H9 (cell line): ENCODE results near the gene ESRRA. TPM values are rescaled to one million over a fixed set of nuclear protein-coding genes. Genes with fewer than 3 reads are reported as not detected.

Experiments used
- DNase-seq: peaks from one replicate; pipeline ENCODE4 v3.0.0-alpha.2; 2017
- H2AFZ ChIP-seq: one replicate; pipeline ENCODE4 v1.6.1; 2013; ENCODE audit warnings: mild to moderate bottlenecking, low read length, control low read depth, moderate library complexity
- H2AK5ac ChIP-seq: 2 replicates; pipeline ENCODE4 v1.6.1; 2013; ENCODE audit warnings: low read length, control low read depth, mixed read lengths; ENCODE audit not compliant: insufficient read length
- H2BK120ac ChIP-seq: one replicate; pipeline ENCODE4 v1.6.1; 2013; ENCODE audit warnings: low read depth, mild to moderate bottlenecking, low read length, control low read depth, inconsistent platforms; ENCODE audit not compliant: poor library complexity, severe bottlenecking
- H2BK12ac ChIP-seq: 2 replicates; pipeline ENCODE4 v1.6.1; 2013; ENCODE audit warnings: low read length, control low read depth, mixed read lengths, low read depth; ENCODE audit not compliant: insufficient read length
- H2BK15ac ChIP-seq: 2 replicates; pipeline ENCODE4 v1.6.1; 2013; ENCODE audit warnings: low read depth, low read length, control low read depth
- H2BK20ac ChIP-seq: one replicate; pipeline ENCODE4 v1.6.1; 2013; ENCODE audit warnings: low read depth, mild to moderate bottlenecking, low read length, control low read depth, inconsistent platforms; ENCODE audit not compliant: poor library complexity, severe bottlenecking
- H2BK5ac ChIP-seq: 2 replicates; pipeline ENCODE4 v1.6.1; 2013; ENCODE audit warnings: low read length, control low read depth, mixed read lengths; ENCODE audit not compliant: insufficient read length
- H3K14ac ChIP-seq: 2 replicates; pipeline ENCODE4 v1.6.1; 2013; ENCODE audit warnings: low read length, control low read depth; ENCODE audit not compliant: insufficient read depth
- H3K18ac ChIP-seq: 2 replicates; pipeline ENCODE4 v1.6.1; 2013; ENCODE audit warnings: low read depth, mild to moderate bottlenecking, mixed read lengths, low read length, control low read depth; ENCODE audit not compliant: insufficient read length
- H3K23ac ChIP-seq: 2 replicates; pipeline ENCODE4 v1.6.1; 2013; ENCODE audit warnings: low read length, control low read depth, mixed read lengths, low read depth; ENCODE audit not compliant: insufficient read length
- H3K23me2 ChIP-seq: 2 replicates; pipeline ENCODE4 v1.6.1; 2013; ENCODE audit warnings: low read depth, mild to moderate bottlenecking, mixed read lengths, low read length, control low read depth; ENCODE audit not compliant: insufficient read length, poor library complexity, severe bottlenecking
- H3K27ac ChIP-seq: 2 replicates; pipeline ENCODE4 v1.5.1; 2013; ENCODE audit warnings: low read length, control low read depth, mixed read lengths, low read depth; ENCODE audit not compliant: insufficient read length
- H3K27me3 ChIP-seq: 2 replicates; pipeline ENCODE4 v1.6.1; 2013; ENCODE audit warnings: low read length, control low read depth, inconsistent platforms; ENCODE audit not compliant: insufficient read depth
- H3K4ac ChIP-seq: 2 replicates; pipeline ENCODE4 v1.6.1; 2013; ENCODE audit warnings: low read depth, mild to moderate bottlenecking, control low read depth, inconsistent platforms, low read length, moderate library complexity
- H3K4me1 ChIP-seq: 2 replicates; pipeline ENCODE4 v1.6.1; 2013; ENCODE audit warnings: low read length, control low read depth, inconsistent platforms; ENCODE audit not compliant: insufficient read depth
- H3K4me2 ChIP-seq: 2 replicates; pipeline ENCODE4 v1.6.1; 2013; ENCODE audit warnings: low read length, control low read depth, mixed read lengths; ENCODE audit not compliant: insufficient read length, insufficient read depth
- H3K56ac ChIP-seq: 2 replicates; pipeline ENCODE4 v1.6.1; 2013; ENCODE audit warnings: low read depth, mild to moderate bottlenecking, mixed read lengths, low read length, control low read depth; ENCODE audit not compliant: insufficient read length
- H3K79me1 ChIP-seq: 2 replicates; pipeline ENCODE4 v1.6.1; 2013; ENCODE audit warnings: low read depth, mild to moderate bottlenecking, moderate library complexity, low read length, control low read depth, inconsistent platforms; ENCODE audit not compliant: insufficient read depth, poor library complexity, severe bottlenecking
- H3K79me2 ChIP-seq: 2 replicates; pipeline ENCODE4 v1.6.1; 2013; ENCODE audit warnings: low read length, control low read depth, inconsistent platforms; ENCODE audit not compliant: insufficient read depth
- H3K9ac ChIP-seq: 2 replicates; pipeline ENCODE4 v1.6.1; 2013; ENCODE audit warnings: low read length, control low read depth, mixed read lengths; ENCODE audit not compliant: insufficient read length; ENCODE audit errors: extremely low read depth
- H3K9me3 ChIP-seq: one replicate; pipeline ENCODE4 v1.6.1; 2013; ENCODE audit warnings: low read depth, low read length, inconsistent platforms; ENCODE audit not compliant: control insufficient read depth
- H3T11ph ChIP-seq: one replicate; pipeline ENCODE4 v1.6.1; 2013; ENCODE audit warnings: mild to moderate bottlenecking, low read length, control low read depth, inconsistent platforms
- H4K20me1 ChIP-seq: one replicate; pipeline ENCODE4 v1.6.1; 2013; ENCODE audit not compliant: control insufficient read depth, insufficient read length, insufficient read depth
- H4K5ac ChIP-seq: 2 replicates; pipeline ENCODE4 v1.6.1; 2013; ENCODE audit warnings: low read depth, mild to moderate bottlenecking, mixed read lengths, low read length, control low read depth; ENCODE audit not compliant: insufficient read length
- H4K8ac ChIP-seq: replicated peaks from 2 replicates; pipeline ENCODE4 v1.6.1; 2013; ENCODE audit warnings: low read length, control low read depth, mixed read lengths, low read depth; ENCODE audit not compliant: insufficient read length
- H4K91ac ChIP-seq: 2 replicates; pipeline ENCODE4 v1.6.1; 2013; ENCODE audit warnings: low read depth, mild to moderate bottlenecking, moderate library complexity, mixed read lengths, low read length, control low read depth; ENCODE audit not compliant: insufficient read length
- H3K27ac Mint-ChIP-seq, 3 experiments: 2 replicates in 2 of 3; 3 replicates in 1 of 3; pipeline ENCODE4 v1.8.0; 2020 to 2021; ENCODE audit warnings: mixed read lengths in 3 of 3, mild to moderate bottlenecking in 1 of 3, moderate library complexity in 1 of 3
- H3K27me3 Mint-ChIP-seq: 2 replicates; pipeline ENCODE4 v1.8.0; 2021; ENCODE audit warnings: low read depth, mild to moderate bottlenecking, moderate library complexity, mixed read lengths
- H3K36me3 Mint-ChIP-seq, 3 experiments: 2 replicates in 2 of 3; 3 replicates in 1 of 3; pipeline ENCODE4 v1.8.0; 2020 to 2021; ENCODE audit warnings: low read depth in 3 of 3, mixed read lengths in 3 of 3; ENCODE audit not compliant: insufficient read depth in 1 of 3
- H3K4me1 Mint-ChIP-seq, 2 experiments: 2 replicates each; pipeline ENCODE4 v1.8.0; 2020; ENCODE audit warnings: mixed read lengths in 2 of 2
- H3K4me3 Mint-ChIP-seq, 2 experiments: 2 replicates in 1 of 2; 3 replicates in 1 of 2; pipeline ENCODE4 v1.8.0; 2020 to 2021; ENCODE audit warnings: mild to moderate bottlenecking in 2 of 2, mixed read lengths in 2 of 2, moderate library complexity in 1 of 2
- H3K9me3 Mint-ChIP-seq, 2 experiments: 2 replicates in 1 of 2; 3 replicates in 1 of 2; pipeline ENCODE4 v1.8.0; 2020; ENCODE audit warnings: mild to moderate bottlenecking in 2 of 2, mixed read lengths in 2 of 2, moderate library complexity in 1 of 2
- WGBS: extraction: QIAGEN DNeasy Blood & Tissue Kit; methylation state at CpG from one replicate; pipeline ENCODE4 v1.1.7; 2013; ENCODE audit warnings: missing lambda C conversion rate, low lambda C conversion rate, mixed read lengths; ENCODE audit not compliant: insufficient read length; ENCODE audit errors: extremely low coverage; 5-methylcytosine and 5-hydroxymethylcytosine counted together
- total RNA-seq: library from RNA; stranded (reverse); gene quantifications from 2 replicates; pipeline ENCODE4 v1.2.1, GENCODE V29; 2021
- TF ChIP-seq, protein P1 (sequence below): fragments of 200-600 bp; sonication (generic); conservative IDR thresholded peaks from 3 replicates; pipeline ENCODE4 v1.8.0; 2021; ENCODE audit warnings: antibody characterized with exemption, mild to moderate bottlenecking

Gene ESRRA
- total RNA-seq, 1 experiment from 2014 or later, result 42.3 TPM

DNA sequence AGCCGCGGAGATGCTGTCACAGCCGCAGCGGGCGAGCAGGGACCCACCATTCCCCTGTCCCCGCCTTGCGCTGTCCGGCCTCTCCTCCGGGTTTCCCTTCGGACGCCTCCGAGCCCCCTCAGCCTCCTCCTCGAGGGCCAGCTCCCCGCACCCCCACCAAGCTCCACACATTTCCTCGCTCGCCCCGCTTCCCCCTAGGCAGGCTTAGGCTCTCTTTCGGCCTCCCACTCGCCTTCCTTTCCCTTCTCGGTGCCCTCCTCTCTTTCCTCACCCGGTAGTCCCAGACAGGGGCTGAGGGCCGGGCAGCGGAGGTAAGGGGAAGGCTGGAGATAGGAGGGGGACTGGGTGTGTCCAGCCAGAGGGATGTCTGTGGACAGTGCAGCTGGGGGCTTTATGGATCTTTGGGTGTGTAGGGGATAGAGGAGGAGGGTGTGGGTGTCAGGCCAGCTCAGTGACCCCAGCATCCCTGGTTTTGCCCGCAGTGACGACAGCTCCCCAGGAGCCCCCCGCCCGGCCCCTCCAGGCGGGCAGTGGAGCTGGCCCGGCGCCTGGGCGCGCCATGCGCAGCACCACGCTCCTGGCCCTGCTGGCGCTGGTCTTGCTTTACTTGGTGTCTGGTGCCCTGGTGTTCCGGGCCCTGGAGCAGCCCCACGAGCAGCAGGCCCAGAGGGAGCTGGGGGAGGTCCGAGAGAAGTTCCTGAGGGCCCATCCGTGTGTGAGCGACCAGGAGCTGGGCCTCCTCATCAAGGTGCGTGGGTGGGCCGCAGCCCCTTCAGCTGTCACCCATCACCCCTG is 12.7 kb upstream of the ESRRA start:
- peaks cover 3% of the 10 kb centered on the region for H3K23me2 ChIP-seq
- H4K20me1 ChIP-seq, result no peaks in the 10 kb centered on the region
- no peak overlapping the region for H4K5ac ChIP-seq
- no peaks in the 10 kb centered on the region for H3K4me1 ChIP-seq
- Mint-ChIP-seq H3K36me3 (peaks cover 0 to 2% (median 0%) of the 10 kb centered on the region in 3 experiments; a peak in 3 of 7 replicates), H3K4me1 (peaks cover 3 to 17% of the 10 kb centered on the region in 2 experiments; a peak in 3 of 4 replicates), H3K27ac (no peak overlapping the region), H3K9me3 (no peaks in the 10 kb centered on the region; a peak in 2 of 5 replicates), H3K27me3 (peaks cover 82% of the 10 kb centered on the region), H3K4me3 (peak overlapping the region; percentile 47 to 77; a peak in 4 of 5 replicates)
- no peak overlapping the region for H2AK5ac ChIP-seq
- no peak overlapping the region for H4K91ac ChIP-seq
- H3K9me3 ChIP-seq, result no peaks in the 10 kb centered on the region
- no peak overlapping the region for H3T11ph ChIP-seq
- no peak overlapping the region for H3K9ac ChIP-seq
- DNase-seq, result no peak
- H3K27ac ChIP-seq, result no peak overlapping the region
- no peak overlapping the region for H2AFZ ChIP-seq
- H3K4me2 ChIP-seq, result peak overlapping the region; percentile 58
- no peak overlapping the region for H2BK120ac ChIP-seq
- no peak overlapping the region for H3K14ac ChIP-seq
- no peak overlapping the region for H2BK5ac ChIP-seq
- peaks cover 71% of the 10 kb centered on the region for H3K27me3 ChIP-seq
- H3K79me1 ChIP-seq, result no peaks in the 10 kb centered on the region
- no CpG with 5 or more reads among the region's 42 CpGs for WGBS
- no peak overlapping the region for H2BK12ac ChIP-seq
- H3K79me2 ChIP-seq, result no peaks in the 10 kb centered on the region
- H2BK20ac ChIP-seq, result no peak overlapping the region
- no peak overlapping the region for H4K8ac ChIP-seq
- H3K4ac ChIP-seq, result no peak overlapping the region
- no peak overlapping the region for H3K56ac ChIP-seq
- no peak overlapping the region for H3K18ac ChIP-seq
- H2BK15ac ChIP-seq, result no peak overlapping the region
- H3K23ac ChIP-seq, result no peak overlapping the region
- TF ChIP-seq, protein P1, sequence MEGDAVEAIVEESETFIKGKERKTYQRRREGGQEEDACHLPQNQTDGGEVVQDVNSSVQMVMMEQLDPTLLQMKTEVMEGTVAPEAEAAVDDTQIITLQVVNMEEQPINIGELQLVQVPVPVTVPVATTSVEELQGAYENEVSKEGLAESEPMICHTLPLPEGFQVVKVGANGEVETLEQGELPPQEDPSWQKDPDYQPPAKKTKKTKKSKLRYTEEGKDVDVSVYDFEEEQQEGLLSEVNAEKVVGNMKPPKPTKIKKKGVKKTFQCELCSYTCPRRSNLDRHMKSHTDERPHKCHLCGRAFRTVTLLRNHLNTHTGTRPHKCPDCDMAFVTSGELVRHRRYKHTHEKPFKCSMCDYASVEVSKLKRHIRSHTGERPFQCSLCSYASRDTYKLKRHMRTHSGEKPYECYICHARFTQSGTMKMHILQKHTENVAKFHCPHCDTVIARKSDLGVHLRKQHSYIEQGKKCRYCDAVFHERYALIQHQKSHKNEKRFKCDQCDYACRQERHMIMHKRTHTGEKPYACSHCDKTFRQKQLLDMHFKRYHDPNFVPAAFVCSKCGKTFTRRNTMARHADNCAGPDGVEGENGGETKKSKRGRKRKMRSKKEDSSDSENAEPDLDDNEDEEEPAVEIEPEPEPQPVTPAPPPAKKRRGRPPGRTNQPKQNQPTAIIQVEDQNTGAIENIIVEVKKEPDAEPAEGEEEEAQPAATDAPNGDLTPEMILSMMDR, result no peak
